ENCODE results near the gene COL16A1.

Gene COL16A1

GRCh38 chr1:31660871-31661455 lies 42.9 kb downstream of the COL16A1 start:
- Histone ChIP-seq H3K36me3 (ENCODE audit: insufficient read depth, low read length) (no peaks in the 10 kb centered on the region), H3K27ac (ENCODE audit: low read depth, low read length) (no peak overlapping the region), H3K9me3 (ENCODE audit: insufficient read depth, low read depth, low read length) (no peaks in the 10 kb centered on the region), H3K9ac (ENCODE audit: low read depth, low read length) (no peak overlapping the region), H3K4me1 (ENCODE audit: insufficient read depth, low read length) (no peaks in the 10 kb centered on the region), H3K4me3 (ENCODE audit: low read length) (no peak overlapping the region), H3K27me3 (ENCODE audit: insufficient read depth, low read length) (no peaks in the 10 kb centered on the region)
- 93% methylated on average over 4 of the region's 4 CpGs for WGBS

GRCh38 chr1:31659889-31660288 lies 43.9 kb downstream of the COL16A1 start:
- no peaks in the 10 kb centered on the region for H3K4me1 ChIP-seq (ENCODE audit: insufficient read depth, low read length)
- no peaks in the 10 kb centered on the region for H3K9me3 ChIP-seq (ENCODE audit: insufficient read depth, low read depth, low read length)
- 79% methylated on average over 3 of the region's 3 CpGs for WGBS
- no peaks in the 10 kb centered on the region for H3K27me3 ChIP-seq (ENCODE audit: insufficient read depth, low read length)
- H3K9ac ChIP-seq (ENCODE audit: low read depth, low read length): no peak overlapping the region
- H3K4me3 ChIP-seq (ENCODE audit: low read length): no peak overlapping the region
- H3K27ac ChIP-seq (ENCODE audit: low read depth, low read length): no peak overlapping the region
- no peaks in the 10 kb centered on the region for H3K36me3 ChIP-seq (ENCODE audit: insufficient read depth, low read length)

- H3K9ac ChIP-seq (ENCODE audit: low read depth, low read length): no peak overlapping the region
- 81% methylated on average over 3 of the region's 3 CpGs for WGBS
- no peaks in the 10 kb centered on the region for H3K9me3 ChIP-seq (ENCODE audit: insufficient read depth, low read depth, low read length)
- H3K4me1 ChIP-seq (ENCODE audit: insufficient read depth, low read length): no peaks in the 10 kb centered on the region
- no peak overlapping the region for H3K4me3 ChIP-seq (ENCODE audit: low read length)
- no peak overlapping the region for H3K27ac ChIP-seq (ENCODE audit: low read depth, low read length)
- H3K27me3 ChIP-seq (ENCODE audit: insufficient read depth, low read length): no peaks in the 10 kb centered on the region
- no peaks in the 10 kb centered on the region for H3K36me3 ChIP-seq (ENCODE audit: insufficient read depth, low read length)
Observed at GRCh38 chr1:31658721-31659120, 45.1 kb downstream of the COL16A1 start.

GRCh38 chr1:31657972-31658510 lies 45.8 kb downstream of the COL16A1 start:
- H3K9ac ChIP-seq (ENCODE audit: low read depth, low read length): no peak overlapping the region
- no peak overlapping the region for H3K27ac ChIP-seq (ENCODE audit: low read depth, low read length)
- H3K27me3 ChIP-seq (ENCODE audit: insufficient read depth, low read length): no peaks in the 10 kb centered on the region
- no peaks in the 10 kb centered on the region for H3K36me3 ChIP-seq (ENCODE audit: insufficient read depth, low read length)
- H3K4me3 ChIP-seq (ENCODE audit: low read length): no peak overlapping the region
- WGBS: 95% methylated on average over 12 of the region's 12 CpGs
- H3K4me1 ChIP-seq (ENCODE audit: insufficient read depth, low read length): no peaks in the 10 kb centered on the region
- no peaks in the 10 kb centered on the region for H3K9me3 ChIP-seq (ENCODE audit: insufficient read depth, low read depth, low read length)

- Histone ChIP-seq H3K4me3 (ENCODE audit: low read length) (no peak overlapping the region), H3K27me3 (ENCODE audit: insufficient read depth, low read length) (no peaks in the 10 kb centered on the region), H3K36me3 (ENCODE audit: insufficient read depth, low read length) (no peaks in the 10 kb centered on the region), H3K27ac (ENCODE audit: low read depth, low read length) (no peak overlapping the region), H3K9me3 (ENCODE audit: insufficient read depth, low read depth, low read length) (no peaks in the 10 kb centered on the region), H3K9ac (ENCODE audit: low read depth, low read length) (no peak overlapping the region), H3K4me1 (ENCODE audit: insufficient read depth, low read length) (no peaks in the 10 kb centered on the region)
- 92% methylated on average over 14 of the region's 14 CpGs for WGBS
Observed at GRCh38 chr1:31657020-31657804, 46.6 kb downstream of the COL16A1 start.

GRCh38 chr1:31655756-31656155 lies 48.1 kb downstream of the COL16A1 start:
- H3K4me3 ChIP-seq (ENCODE audit: low read length): no peak overlapping the region
- H3K36me3 ChIP-seq (ENCODE audit: insufficient read depth, low read length): no peaks in the 10 kb centered on the region
- H3K27me3 ChIP-seq (ENCODE audit: insufficient read depth, low read length): no peaks in the 10 kb centered on the region
- H3K9me3 ChIP-seq (ENCODE audit: insufficient read depth, low read depth, low read length): no peaks in the 10 kb centered on the region
- no peak overlapping the region for H3K9ac ChIP-seq (ENCODE audit: low read depth, low read length)
- WGBS: 94% methylated on average over 4 of the region's 4 CpGs
- no peak overlapping the region for H3K27ac ChIP-seq (ENCODE audit: low read depth, low read length)
- H3K4me1 ChIP-seq (ENCODE audit: insufficient read depth, low read length): no peaks in the 10 kb centered on the region

- Histone ChIP-seq H3K9me3 (ENCODE audit: insufficient read depth, low read depth, low read length) (no peaks in the 10 kb centered on the region), H3K27me3 (ENCODE audit: insufficient read depth, low read length) (no peaks in the 10 kb centered on the region), H3K36me3 (ENCODE audit: insufficient read depth, low read length) (no peaks in the 10 kb centered on the region), H3K4me1 (ENCODE audit: insufficient read depth, low read length) (no peaks in the 10 kb centered on the region), H3K4me3 (ENCODE audit: low read length) (no peak overlapping the region), H3K9ac (ENCODE audit: low read depth, low read length) (no peak overlapping the region), H3K27ac (ENCODE audit: low read depth, low read length) (no peak overlapping the region)
- 93% methylated on average over 6 of the region's 6 CpGs for WGBS
Observed at GRCh38 chr1:31655104-31655503, 48.7 kb downstream of the COL16A1 start.

GRCh38 chr1:31654474-31654776 lies 49.4 kb downstream of the COL16A1 start:
- Histone ChIP-seq H3K9me3 (ENCODE audit: insufficient read depth, low read depth, low read length) (no peaks in the 10 kb centered on the region), H3K4me1 (ENCODE audit: insufficient read depth, low read length) (no peaks in the 10 kb centered on the region), H3K36me3 (ENCODE audit: insufficient read depth, low read length) (no peaks in the 10 kb centered on the region), H3K27ac (ENCODE audit: low read depth, low read length) (no peak overlapping the region), H3K9ac (ENCODE audit: low read depth, low read length) (no peak overlapping the region), H3K4me3 (ENCODE audit: low read length) (no peak overlapping the region), H3K27me3 (ENCODE audit: insufficient read depth, low read length) (no peaks in the 10 kb centered on the region)
- 95% methylated on average over 5 of the region's 5 CpGs for WGBS

- H3K9me3 ChIP-seq (ENCODE audit: insufficient read depth, low read depth, low read length): no peaks in the 10 kb centered on the region
- no peaks in the 10 kb centered on the region for H3K36me3 ChIP-seq (ENCODE audit: insufficient read depth, low read length)
- no peaks in the 10 kb centered on the region for H3K27me3 ChIP-seq (ENCODE audit: insufficient read depth, low read length)
- no peaks in the 10 kb centered on the region for H3K4me1 ChIP-seq (ENCODE audit: insufficient read depth, low read length)
- WGBS: 93% methylated on average over 12 of the region's 12 CpGs
- no peak overlapping the region for H3K27ac ChIP-seq (ENCODE audit: low read depth, low read length)
- no peak overlapping the region for H3K9ac ChIP-seq (ENCODE audit: low read depth, low read length)
- H3K4me3 ChIP-seq (ENCODE audit: low read length): no peak overlapping the region
Observed at GRCh38 chr1:31653717-31654473, 49.9 kb downstream of the COL16A1 start.

- H3K4me1 ChIP-seq (ENCODE audit: insufficient read depth, low read length): no peaks in the 10 kb centered on the region
- no peaks in the 10 kb centered on the region for H3K27me3 ChIP-seq (ENCODE audit: insufficient read depth, low read length)
- H3K9me3 ChIP-seq (ENCODE audit: insufficient read depth, low read depth, low read length): no peaks in the 10 kb centered on the region
- H3K4me3 ChIP-seq (ENCODE audit: low read length): no peak overlapping the region
- WGBS: 88% methylated on average over 4 of the region's 4 CpGs
- H3K36me3 ChIP-seq (ENCODE audit: insufficient read depth, low read length): no peaks in the 10 kb centered on the region
- no peak overlapping the region for H3K27ac ChIP-seq (ENCODE audit: low read depth, low read length)
- no peak overlapping the region for H3K9ac ChIP-seq (ENCODE audit: low read depth, low read length)
Observed at GRCh38 chr1:31652891-31653499, 50.8 kb downstream of the COL16A1 start.

GRCh38 chr1:31651766-31652165 lies 52.1 kb downstream of the COL16A1 start:
- H3K27me3 ChIP-seq (ENCODE audit: insufficient read depth, low read length): no peaks in the 10 kb centered on the region
- no peak overlapping the region for H3K9ac ChIP-seq (ENCODE audit: low read depth, low read length)
- 81% methylated on average over 6 of the region's 6 CpGs for WGBS
- no peak overlapping the region for H3K27ac ChIP-seq (ENCODE audit: low read depth, low read length)
- no peaks in the 10 kb centered on the region for H3K4me1 ChIP-seq (ENCODE audit: insufficient read depth, low read length)
- H3K36me3 ChIP-seq (ENCODE audit: insufficient read depth, low read length): no peaks in the 10 kb centered on the region
- H3K4me3 ChIP-seq (ENCODE audit: low read length): no peak overlapping the region
- H3K9me3 ChIP-seq (ENCODE audit: insufficient read depth, low read depth, low read length): no peaks in the 10 kb centered on the region
